GM04503 (cell line): ENCODE results near the gene CLPX.
"Not testable (repeated sequence)": the region's sequence is repeated elsewhere in the genome, so short reads cannot be mapped to it uniquely, and the experiment has no call there.

Experiments used
- DNase-seq: peaks from one replicate; pipeline ENCODE4 v3.0.0-alpha.2; 2012; ENCODE audit warnings: low read depth

The CLPX gene

GRCh38 chr15:65101411-65101890 lies 83.7 kb downstream of the CLPX start:
- DNase-seq, result peak; percentile 9

- no peak for DNase-seq
Measured at GRCh38 chr15:65100442-65100841, 84.7 kb downstream of the CLPX start.

GRCh38 chr15:65099801-65100200 lies 85.3 kb downstream of the CLPX start:
- DNase-seq, result not testable (repeated sequence)

- DNase-seq, result no peak
Measured at GRCh38 chr15:65099336-65099735, 85.8 kb downstream of the CLPX start.
